Measurements from ENCODE around the gene LRRC18. TPM values are rescaled to one million over a fixed set of nuclear protein-coding genes. Genes with fewer than 3 reads are reported as not detected.

LRRC18 gene
- total and polyA plus RNA-seq, 7 donors = 0.15 TPM; not detected in 6

DNA sequence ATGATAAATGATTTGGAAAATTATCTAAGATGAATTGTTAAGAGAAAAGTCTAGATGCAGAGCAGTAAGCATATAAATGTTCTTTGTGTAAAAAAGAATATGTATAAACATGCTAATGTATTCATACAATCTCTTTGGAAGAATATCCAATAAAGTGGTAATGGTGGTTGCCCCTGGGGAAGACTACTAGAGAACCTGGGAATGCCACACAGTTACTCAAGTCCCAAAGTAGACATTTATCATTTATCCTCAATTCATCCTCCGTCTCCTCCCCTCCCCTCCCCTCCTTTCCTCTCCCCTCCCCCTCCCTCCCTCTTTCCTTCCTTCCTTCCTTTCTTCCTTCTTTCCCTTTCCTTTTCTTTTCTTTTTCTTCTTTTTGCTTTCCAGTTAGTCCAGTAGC is 51.7 kb downstream of the LRRC18 start:
- H3K4me3 ChIP-seq = no peak overlapping the region
- H3K36me3 ChIP-seq = no peaks in the 10 kb centered on the region
- H3K9me3 ChIP-seq = no peaks in the 10 kb centered on the region
- DNase-seq = no peak
- H3K27me3 ChIP-seq = no peaks in the 10 kb centered on the region
- no peak overlapping the region for H3K27ac ChIP-seq
- 74 to 75% methylated on average over 1 of the region's 1 CpG for WGBS, 2 donors
- no peaks in the 10 kb centered on the region for H3K4me1 ChIP-seq
- intact Hi-C loops (cut with DNase I) = no loop called here
- TF ChIP-seq POLR2A (IDR thresholded peaks at IDR 0.05) = no peak
- TF ChIP-seq EP300 (IDR thresholded peaks at IDR 0.05) = no peak
- no peak for TF ChIP-seq POLR2AphosphoS5 (IDR thresholded peaks at IDR 0.05)
- no peak for TF ChIP-seq CTCF (IDR thresholded peaks at IDR 0.05)

DNA sequence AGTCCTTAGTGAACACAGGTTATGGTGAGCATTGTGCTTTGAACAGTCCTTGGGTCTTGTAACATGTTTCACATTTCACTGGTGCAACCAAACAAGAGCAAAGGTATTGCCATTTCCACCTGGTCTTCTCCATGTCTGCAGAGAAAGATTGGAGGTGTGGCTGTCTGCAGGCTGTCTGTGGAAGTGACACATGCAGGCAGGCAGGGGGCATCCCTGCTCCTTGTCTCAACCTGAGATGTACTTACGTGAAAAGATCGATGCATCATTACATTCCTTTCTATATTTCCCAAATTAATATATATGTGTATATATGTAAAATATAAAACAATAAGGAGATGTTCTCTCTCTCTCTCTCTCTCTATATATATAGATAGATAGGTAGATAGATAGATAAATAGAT is 54.3 kb downstream of the LRRC18 start:
- Histone ChIP-seq H3K4me3 (no peak overlapping the region), H3K27ac (no peak overlapping the region), H3K4me1 (no peaks in the 10 kb centered on the region), H3K9me3 (no peaks in the 10 kb centered on the region), H3K27me3 (no peaks in the 10 kb centered on the region), H3K36me3 (no peaks in the 10 kb centered on the region)
- 12 to 55% methylated on average over 2 of the region's 2 CpGs for WGBS, 2 donors
- intact Hi-C loops (cut with DNase I) = no loop called here
- no peak for DNase-seq
- TF ChIP-seq POLR2AphosphoS5 (IDR thresholded peaks at IDR 0.05) (no peak), EP300 (IDR thresholded peaks at IDR 0.05) (no peak), POLR2A (IDR thresholded peaks at IDR 0.05) (no peak), CTCF (IDR thresholded peaks at IDR 0.05) (no peak)

DNA sequence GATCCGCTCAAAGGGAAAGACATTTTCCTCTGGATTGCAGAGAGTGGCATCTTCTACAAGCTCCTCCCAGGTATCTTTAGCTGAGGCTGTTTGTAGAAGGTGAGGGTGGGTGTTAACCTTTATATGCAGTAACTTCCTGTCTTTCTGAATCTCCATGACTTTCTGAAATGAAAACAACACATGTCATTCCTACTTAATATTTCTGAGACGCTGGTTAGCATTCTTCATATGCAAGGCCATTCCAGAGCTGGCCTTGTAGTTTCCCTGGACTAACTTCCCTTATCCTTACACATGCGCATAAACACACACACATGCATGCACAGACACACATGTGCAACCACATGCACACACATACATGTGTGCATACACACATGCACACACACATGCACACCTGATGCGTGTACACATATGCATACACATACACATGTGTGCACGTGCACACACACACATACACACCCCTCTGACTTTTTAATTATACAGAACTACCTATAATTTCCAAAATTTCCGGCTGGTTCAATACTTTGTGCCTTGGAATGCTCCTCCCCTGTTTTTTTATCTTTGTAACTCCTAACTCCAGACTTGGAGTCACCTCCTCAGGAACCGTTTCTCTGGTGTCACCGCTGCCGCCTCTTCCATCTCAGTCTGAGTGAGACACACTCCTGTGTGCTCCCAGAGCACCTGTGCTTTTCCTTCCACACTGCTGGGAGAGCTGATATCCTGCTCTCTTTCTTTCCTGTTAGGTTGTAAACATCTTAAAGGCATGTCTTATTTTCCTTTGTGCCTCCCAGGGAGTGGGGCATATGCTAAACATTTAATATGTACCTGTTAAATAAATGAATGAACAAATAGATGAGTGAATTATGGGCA is 55.2 kb downstream of the LRRC18 start:
- DNase-seq = no peak
- Histone ChIP-seq H3K4me1 (no peaks in the 10 kb centered on the region), H3K36me3 (no peaks in the 10 kb centered on the region), H3K9me3 (no peaks in the 10 kb centered on the region), H3K27ac (no peak overlapping the region), H3K4me3 (no peak overlapping the region), H3K27me3 (no peaks in the 10 kb centered on the region)
- intact Hi-C loops (cut with DNase I) = no loop called here
- no peak for TF ChIP-seq POLR2AphosphoS5 (IDR thresholded peaks at IDR 0.05)
- TF ChIP-seq EP300 (IDR thresholded peaks at IDR 0.05) = no peak
- no peak for TF ChIP-seq POLR2A (IDR thresholded peaks at IDR 0.05)
- TF ChIP-seq CTCF (IDR thresholded peaks at IDR 0.05) = no peak
- WGBS, 2 donors = 79 to 90% methylated on average over 9 of the region's 9 CpGs

DNA sequence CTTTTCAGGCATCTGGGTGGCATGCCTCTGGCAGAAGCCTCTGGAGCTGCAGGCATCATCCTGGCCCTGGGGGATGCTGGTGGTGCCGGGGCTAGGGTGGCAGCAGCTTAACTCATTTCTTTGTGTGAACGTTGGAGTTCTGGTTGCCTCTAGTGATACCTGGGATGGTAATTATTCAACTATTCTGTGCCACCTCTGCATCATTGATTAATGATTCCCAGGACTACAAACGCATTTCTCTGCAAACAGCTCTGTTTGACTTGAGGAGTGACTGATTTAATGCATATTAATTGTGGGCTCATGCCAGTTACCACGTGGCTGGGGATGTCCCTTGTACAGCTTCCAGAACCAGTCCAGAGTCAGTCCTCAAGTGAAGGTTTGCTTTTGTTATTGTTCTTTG is 55.9 kb downstream of the LRRC18 start:
- no peak for TF ChIP-seq CTCF (IDR thresholded peaks at IDR 0.05)
- no peak for TF ChIP-seq POLR2A (IDR thresholded peaks at IDR 0.05)
- TF ChIP-seq POLR2AphosphoS5 (IDR thresholded peaks at IDR 0.05) = no peak
- no peak for TF ChIP-seq EP300 (IDR thresholded peaks at IDR 0.05)
- Histone ChIP-seq H3K36me3 (no peaks in the 10 kb centered on the region), H3K27ac (no peak overlapping the region), H3K27me3 (no peaks in the 10 kb centered on the region), H3K4me3 (no peak overlapping the region), H3K9me3 (no peaks in the 10 kb centered on the region), H3K4me1 (no peaks in the 10 kb centered on the region)
- 45 to 65% methylated on average over 4 of the region's 4 CpGs for WGBS, 2 donors
- intact Hi-C loops (cut with DNase I) = no loop called here
- DNase-seq = no peak

Measured in sigmoid colon (tissue), 7 donors.